ENCODE data around the gene CYP24A1. TPM values are rescaled to one million over a fixed set of nuclear protein-coding genes. Genes with fewer than 3 reads are reported as not detected.

The CYP24A1 gene
- total RNA-seq, 4 donors from 2014 or later: 1.0 to 2.5 (median 1.5) TPM; not detected in 1

GRCh38 chr20:54156522-54156921 is 17.3 kb downstream of the CYP24A1 start:
- H3K9me3 ChIP-seq: no peaks in the 10 kb centered on the region
- no peaks in the 10 kb centered on the region for H3K27me3 ChIP-seq
- TF ChIP-seq POLR2A (IDR thresholded peaks at IDR 0.05): no peak
- no peak for DNase-seq (ENCODE audit: low spot score in 2 of 2)
- peaks cover 10% of the 10 kb centered on the region for H3K4me1 ChIP-seq
- 65% methylated on average over 5 of the region's 5 CpGs for WGBS
- no peaks in the 10 kb centered on the region for H3K36me3 ChIP-seq
- no peak overlapping the region for H3K27ac ChIP-seq
- no peak overlapping the region for H3K4me3 ChIP-seq

DNA sequence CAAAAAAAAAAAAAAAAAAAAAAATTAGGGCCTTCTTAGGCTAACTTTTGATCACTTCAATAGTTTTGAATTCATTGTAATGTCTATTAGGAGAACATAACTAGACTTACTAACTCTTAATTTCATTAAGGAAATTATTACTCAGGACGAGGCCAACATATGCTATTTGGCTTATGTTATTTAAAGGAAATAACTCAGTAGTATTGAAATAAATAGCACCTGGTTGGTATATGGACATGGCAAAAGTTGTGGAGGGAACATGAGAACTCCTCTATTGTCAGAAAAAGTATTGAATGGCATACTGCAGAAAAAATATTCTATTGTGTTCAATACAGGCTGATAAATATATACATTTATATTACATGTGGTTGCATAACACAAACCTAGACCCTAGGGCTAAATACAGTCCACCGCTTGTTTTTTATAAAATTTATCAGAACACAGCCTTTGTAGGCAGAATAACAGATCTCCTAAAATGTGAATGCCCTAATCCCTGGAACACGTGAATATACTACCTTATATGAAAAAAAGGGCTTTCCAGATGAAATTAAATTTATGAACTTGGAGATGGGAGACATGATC is 18.0 kb downstream of the CYP24A1 start:
- no peaks in the 10 kb centered on the region for H3K9me3 ChIP-seq
- 86% methylated on average over 3 of the region's 3 CpGs for WGBS
- no peak overlapping the region for H3K4me3 ChIP-seq
- no peak for DNase-seq (ENCODE audit: low spot score in 2 of 2)
- no peaks in the 10 kb centered on the region for H3K36me3 ChIP-seq
- H3K27ac ChIP-seq: no peak overlapping the region
- peaks cover 10% of the 10 kb centered on the region for H3K4me1 ChIP-seq
- H3K27me3 ChIP-seq: no peaks in the 10 kb centered on the region
- no peak for TF ChIP-seq POLR2AphosphoS5 (IDR thresholded peaks at IDR 0.05)
- TF ChIP-seq, protein P1, sequence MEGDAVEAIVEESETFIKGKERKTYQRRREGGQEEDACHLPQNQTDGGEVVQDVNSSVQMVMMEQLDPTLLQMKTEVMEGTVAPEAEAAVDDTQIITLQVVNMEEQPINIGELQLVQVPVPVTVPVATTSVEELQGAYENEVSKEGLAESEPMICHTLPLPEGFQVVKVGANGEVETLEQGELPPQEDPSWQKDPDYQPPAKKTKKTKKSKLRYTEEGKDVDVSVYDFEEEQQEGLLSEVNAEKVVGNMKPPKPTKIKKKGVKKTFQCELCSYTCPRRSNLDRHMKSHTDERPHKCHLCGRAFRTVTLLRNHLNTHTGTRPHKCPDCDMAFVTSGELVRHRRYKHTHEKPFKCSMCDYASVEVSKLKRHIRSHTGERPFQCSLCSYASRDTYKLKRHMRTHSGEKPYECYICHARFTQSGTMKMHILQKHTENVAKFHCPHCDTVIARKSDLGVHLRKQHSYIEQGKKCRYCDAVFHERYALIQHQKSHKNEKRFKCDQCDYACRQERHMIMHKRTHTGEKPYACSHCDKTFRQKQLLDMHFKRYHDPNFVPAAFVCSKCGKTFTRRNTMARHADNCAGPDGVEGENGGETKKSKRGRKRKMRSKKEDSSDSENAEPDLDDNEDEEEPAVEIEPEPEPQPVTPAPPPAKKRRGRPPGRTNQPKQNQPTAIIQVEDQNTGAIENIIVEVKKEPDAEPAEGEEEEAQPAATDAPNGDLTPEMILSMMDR (IDR thresholded peaks at IDR 0.05): no peak
- TF ChIP-seq POLR2A (IDR thresholded peaks at IDR 0.05): no peak
- TF ChIP-seq EP300 (IDR thresholded peaks at IDR 0.05): no peak

DNA sequence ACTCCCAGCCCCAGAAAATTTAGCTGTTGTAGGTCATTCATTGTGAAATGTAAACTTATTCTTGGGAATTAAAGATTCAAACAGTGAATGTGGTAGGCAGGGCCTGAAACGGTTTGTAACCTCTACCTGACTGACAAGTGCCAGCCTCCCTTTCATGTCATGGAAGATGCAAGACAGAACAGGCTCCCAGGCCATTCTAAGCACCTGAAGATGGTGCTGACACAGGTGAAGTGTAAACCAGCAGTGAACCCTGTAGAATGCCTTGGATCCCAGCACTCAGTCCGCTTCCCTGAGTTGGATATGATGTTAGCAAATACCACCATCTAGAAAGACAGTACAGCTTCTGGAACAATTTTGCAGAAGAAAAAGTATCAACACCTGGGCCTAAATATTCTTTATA is 19.3 kb downstream of the CYP24A1 start:
- Histone ChIP-seq H3K36me3 (no peaks in the 10 kb centered on the region), H3K9me3 (no peaks in the 10 kb centered on the region), H3K4me1 (peaks cover 10% of the 10 kb centered on the region), H3K4me3 (no peak overlapping the region), H3K27me3 (no peaks in the 10 kb centered on the region), H3K27ac (no peak overlapping the region)
- no peak for DNase-seq (ENCODE audit: low spot score in 2 of 2)
- TF ChIP-seq EP300 (IDR thresholded peaks at IDR 0.05) (no peak), POLR2A (IDR thresholded peaks at IDR 0.05) (no peak), POLR2AphosphoS5 (IDR thresholded peaks at IDR 0.05) (no peak)
- TF ChIP-seq, protein P1 (IDR thresholded peaks at IDR 0.05): no peak
- 67% methylated on average over 2 of the region's 2 CpGs for WGBS

DNA sequence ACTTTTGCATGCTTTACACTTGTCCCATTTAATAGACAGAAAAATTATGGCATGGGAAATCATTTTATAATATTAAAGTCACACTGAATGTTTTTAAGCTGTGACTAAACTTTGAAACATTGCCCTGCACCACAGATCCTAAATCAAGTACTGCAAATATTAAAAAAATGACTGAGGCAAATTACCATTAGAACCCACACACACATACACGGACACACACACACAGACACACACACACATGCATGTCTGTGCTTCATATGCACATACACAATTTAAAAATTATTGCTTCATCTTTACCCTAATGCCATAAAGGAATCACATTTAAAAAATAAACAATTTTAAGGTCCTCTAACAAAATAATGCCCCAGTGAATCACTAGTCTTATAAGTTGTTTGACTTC is 19.9 kb downstream of the CYP24A1 start:
- no peak overlapping the region for H3K27ac ChIP-seq
- no peaks in the 10 kb centered on the region for H3K36me3 ChIP-seq
- H3K4me3 ChIP-seq: no peak overlapping the region
- no peak for TF ChIP-seq POLR2AphosphoS5 (IDR thresholded peaks at IDR 0.05)
- TF ChIP-seq EP300 (IDR thresholded peaks at IDR 0.05): no peak
- TF ChIP-seq, protein P1 (IDR thresholded peaks at IDR 0.05): no peak
- TF ChIP-seq POLR2A (IDR thresholded peaks at IDR 0.05): no peak
- 95% methylated on average over 1 of the region's 1 CpG for WGBS
- H3K4me1 ChIP-seq: peaks cover 10% of the 10 kb centered on the region
- no peaks in the 10 kb centered on the region for H3K9me3 ChIP-seq
- H3K27me3 ChIP-seq: no peaks in the 10 kb centered on the region
- no peak for DNase-seq (ENCODE audit: low spot score in 2 of 2)

- no peak for DNase-seq (ENCODE audit: low spot score in 2 of 2)
- Histone ChIP-seq H3K27ac (no peak overlapping the region), H3K36me3 (no peaks in the 10 kb centered on the region), H3K4me1 (peaks cover 10% of the 10 kb centered on the region), H3K27me3 (no peaks in the 10 kb centered on the region), H3K4me3 (no peak overlapping the region), H3K9me3 (no peaks in the 10 kb centered on the region)
- 47% methylated on average over 2 of the region's 2 CpGs for WGBS
- TF ChIP-seq POLR2A (IDR thresholded peaks at IDR 0.05) (no peak), EP300 (IDR thresholded peaks at IDR 0.05) (no peak), POLR2AphosphoS5 (IDR thresholded peaks at IDR 0.05) (no peak)
- TF ChIP-seq, protein P1 (IDR thresholded peaks at IDR 0.05): no peak
Measured at GRCh38 chr20:54153041-54153327, 20.8 kb downstream of the CYP24A1 start.

All from suprapubic skin (tissue), 4 donors.